A549 (cell line): Measurements from ENCODE around the gene ANKFN1. TPM values are rescaled to one million over a fixed set of nuclear protein-coding genes. Genes with fewer than 3 reads are reported as not detected.

Experiments
- ATAC-seq, 2 experiments: fragments of 200-7000 bp in 1 of 2; fragments of >200 bp in 1 of 2; cut with Nextera tagmentation in 1 of 2; cut with Tn5 transposase in 1 of 2; 3 replicates each; pipeline versions ENCODE4 v1.8.0 to v1.9.1; 2018 to 2020; ENCODE audit warnings: mild to moderate bottlenecking in 1 of 2, moderate library complexity in 1 of 2
- CTCF ChIA-PET: fragments of 300-600 bp; sonication (Branson Sonifier 250); formaldehyde crosslinking; extraction: SDS; loops from one replicate; lab custom pipeline; 2021; ENCODE audit warnings: antibody characterized with exemption, inconsistent platforms; lab: Yijun Ruan, JAX
- POLR2A ChIA-PET: fragments of 350-600 bp; formaldehyde crosslinking; extraction: SDS; loops from one replicate; lab custom pipeline; 2021; ENCODE audit warnings: antibody characterized with exemption, inconsistent platforms; lab: Yijun Ruan, JAX
- DNase-seq, 2 experiments: peaks; one replicate each; pipeline versions ENCODE4 v3.0.0 to v3.0.0-alpha.2; 2011 to 2016; ENCODE audit warnings: low read depth in 1 of 2, low spot score in 1 of 2
- FAIRE-seq: peaks from 2 replicates; lab custom pipeline; 2011; peaks lifted over from hg19 to GRCh38; lab: Jason Lieb, UNC
- H3K27ac ChIP-seq, 2 experiments: fragments of >200 bp; sonication (Bioruptor Twin); formaldehyde crosslinking; 3 replicates each; pipeline ENCODE4 v1.5.1; 2016 to 2017
- H3K4me1 ChIP-seq: fragments of >200 bp; sonication (Bioruptor Twin); formaldehyde crosslinking; 3 replicates; pipeline ENCODE4 v1.6.1; 2016
- H3K4me2 ChIP-seq: fragments of >200 bp; sonication (Bioruptor Twin); formaldehyde crosslinking; 3 replicates; pipeline ENCODE4 v1.6.1; 2016
- H3K4me3 ChIP-seq: fragments of >200 bp; sonication (Bioruptor Twin); formaldehyde crosslinking; 3 replicates; pipeline ENCODE4 v1.5.1; 2016
- H3K9me3 ChIP-seq: fragments of >200 bp; sonication (Bioruptor Twin); formaldehyde crosslinking; 3 replicates; pipeline ENCODE4 v1.6.1; 2016
- CBX2 ChIP-seq: fragments of 200-600 bp; sonication (generic); IDR thresholded peaks from 2 replicates; pipeline ENCODE4 v1.6.1; 2016; ENCODE audit warnings: low read depth, mild to moderate bottlenecking, borderline replicate concordance
- CBX8 ChIP-seq: fragments of 200-600 bp; sonication (generic); IDR thresholded peaks from 2 replicates; pipeline ENCODE4 v1.6.1; 2016
- CHD4 ChIP-seq: fragments of 200-600 bp; sonication (generic); IDR thresholded peaks from 2 replicates; pipeline ENCODE4 v1.6.1; 2016; ENCODE audit warnings: antibody characterized with exemption, mild to moderate bottlenecking, borderline replicate concordance
- EHF ChIP-seq: fragments of 250-450 bp; sonication (Bioruptor Pico); IDR thresholded peaks from 2 replicates; pipeline ENCODE4 v1.5.0; 2020; ENCODE audit warnings: mild to moderate bottlenecking
- EHMT2 ChIP-seq: fragments of 200-600 bp; sonication (generic); IDR thresholded peaks from 2 replicates; pipeline ENCODE4 v1.6.1; 2016; ENCODE audit warnings: antibody characterized with exemption, low read depth, mild to moderate bottlenecking, moderate library complexity
- GATA3 ChIP-seq: IDR thresholded peaks from 2 replicates; pipeline ENCODE4 v1.6.1; 2012; ENCODE audit warnings: borderline replicate concordance
- HEYL ChIP-seq: fragments of 250-450 bp; sonication (Bioruptor Pico); IDR thresholded peaks from 2 replicates; pipeline ENCODE4 v1.8.0; 2021; ENCODE audit warnings: mild to moderate bottlenecking, moderate library complexity
- HOXB13 ChIP-seq: fragments of 250-450 bp; sonication (Bioruptor Pico); IDR thresholded peaks from 2 replicates; pipeline ENCODE4 v1.5.0; 2020; ENCODE audit warnings: low read depth, mild to moderate bottlenecking, moderate library complexity
- HOXB5 ChIP-seq: fragments of 250-450 bp; sonication (Bioruptor Pico); IDR thresholded peaks from 2 replicates; pipeline ENCODE4 v1.5.0; 2020; ENCODE audit warnings: mild to moderate bottlenecking, moderate library complexity
- KDM1A ChIP-seq: fragments of 200-600 bp; sonication (generic); IDR thresholded peaks from 2 replicates; pipeline ENCODE4 v1.6.1; 2016; ENCODE audit warnings: low read depth, mild to moderate bottlenecking
- MAFK ChIP-seq: fragments of 450-650 bp; IDR thresholded peaks from 2 replicates; pipeline ENCODE4 v1.6.1; 2014; ENCODE audit not compliant: partially characterized antibody
- NPAS2 ChIP-seq: fragments of 250-450 bp; sonication (Bioruptor Pico); IDR thresholded peaks from 2 replicates; pipeline ENCODE4 v1.8.0; 2022; ENCODE audit warnings: mild to moderate bottlenecking, moderate library complexity, borderline replicate concordance
- NR3C1 ChIP-seq: fragments of >200 bp; sonication (Bioruptor Twin); formaldehyde crosslinking; IDR thresholded peaks from 3 replicates; pipeline ENCODE4 v1.6.1; 2017
- POLR2A ChIP-seq: IDR thresholded peaks from 2 replicates; pipeline ENCODE4 v1.6.1; 2012; ENCODE audit warnings: mild to moderate bottlenecking, low read length
- RAD21 ChIP-seq, 2 experiments: fragments of >200 bp in 1 of 2; sonication (Bioruptor Twin) in 1 of 2; formaldehyde crosslinking in 1 of 2; IDR thresholded peaks in 1 of 2; conservative IDR thresholded peaks in 1 of 2; 2 replicates in 1 of 2; 3 replicates in 1 of 2; pipeline ENCODE4 v1.6.1; 2012 to 2018; ENCODE audit warnings: inconsistent platforms in 1 of 2
- SREBF2 ChIP-seq: fragments of 450-650 bp; IDR thresholded peaks from 2 replicates; pipeline ENCODE4 v1.6.1; 2014; ENCODE audit warnings: mild to moderate bottlenecking, moderate library complexity
- USF2 ChIP-seq: fragments of 450-650 bp; IDR thresholded peaks from 2 replicates; pipeline ENCODE4 v1.6.1; 2014; ENCODE audit warnings: antibody characterized with exemption
- ZC3H11A ChIP-seq: fragments of 450-650 bp; IDR thresholded peaks from 2 replicates; pipeline ENCODE4 v1.6.1; 2014; ENCODE audit warnings: antibody characterized with exemption, mild to moderate bottlenecking
- ZNF302 ChIP-seq: fragments of 250-450 bp; sonication (Bioruptor Pico); IDR thresholded peaks from 2 replicates; pipeline ENCODE4 v1.9.0; 2021; ENCODE audit warnings: inconsistent platforms, mild to moderate bottlenecking, moderate library complexity
- ZSCAN20 ChIP-seq: fragments of 250-450 bp; sonication (Bioruptor Pico); IDR thresholded peaks from 2 replicates; pipeline ENCODE4 v1.8.0; 2022; ENCODE audit warnings: mild to moderate bottlenecking, moderate library complexity
- WGBS: methylation state at CpG from one replicate; pipeline ENCODE4 v1.1.6; 2017; ENCODE audit errors: missing lambda C conversion rate; 5-methylcytosine and 5-hydroxymethylcytosine counted together
- polyA plus RNA-seq, 4 experiments: library from polyadenylated mRNA; depleted of rRNA in 3 of 4; stranded (reverse); fragments of >200 nt; fragmentation: RNase III in 1 of 4; extraction: RNeasy Plus Mini Kit Qiagen cat#74134 plus additional on column Dnase treatment in 1 of 4; gene quantifications; 2 replicates in 3 of 4; 3 replicates in 1 of 4; pipeline ENCODE4 v1.2.3, GENCODE V29; 2011 to 2017
- TF ChIP-seq, protein P1 (sequence below): fragments of >200 bp; sonication (Bioruptor Twin); formaldehyde crosslinking; IDR thresholded peaks from 3 replicates; pipeline ENCODE4 v1.6.1; 2016
- TF ChIP-seq, protein P2 (sequence below): IDR thresholded peaks from 2 replicates; pipeline ENCODE4 v1.6.1; 2012
- TF ChIP-seq, protein P3 (sequence below): IDR thresholded peaks from 2 replicates; pipeline ENCODE4 v1.6.1; 2012
- TF ChIP-seq, protein P4 (sequence below): fragments of >200 bp; sonication (Bioruptor Twin); formaldehyde crosslinking; IDR thresholded peaks from 3 replicates; pipeline ENCODE4 v1.5.1; 2016

Gene ANKFN1
- polyA plus RNA-seq, 2 of the 4 experiments (the other 2 are of a cell fraction), result 0.37 TPM; not detected in 1

GRCh38 chr17:56358651-56359050 is 205.4 kb downstream of the ANKFN1 start:
- CTCF ChIA-PET, result interaction anchor here (0.9 kb wide), 1 partner anchor 11 kb away, joined by 3 read pairs; no protein-coding TSS in a partner anchor
- 1% methylated on average over 3 of the region's 3 CpGs for WGBS
- POLR2A ChIA-PET, result no interaction called here
- Histone ChIP-seq H3K4me1 (no peaks in the 10 kb centered on the region), H3K4me2 (no peak overlapping the region), H3K9me3 (no peaks in the 10 kb centered on the region), H3K27ac (no peak overlapping the region), H3K4me3 (no peak overlapping the region)
- TF ChIP-seq GATA3, result no peak
- no peak for TF ChIP-seq MAFK
- TF ChIP-seq CBX2, result no peak
- TF ChIP-seq HOXB5 (CRISPR knock-in tag), result no peak
- no peak for TF ChIP-seq ZSCAN20
- no peak for TF ChIP-seq NPAS2
- TF ChIP-seq, protein P1, sequence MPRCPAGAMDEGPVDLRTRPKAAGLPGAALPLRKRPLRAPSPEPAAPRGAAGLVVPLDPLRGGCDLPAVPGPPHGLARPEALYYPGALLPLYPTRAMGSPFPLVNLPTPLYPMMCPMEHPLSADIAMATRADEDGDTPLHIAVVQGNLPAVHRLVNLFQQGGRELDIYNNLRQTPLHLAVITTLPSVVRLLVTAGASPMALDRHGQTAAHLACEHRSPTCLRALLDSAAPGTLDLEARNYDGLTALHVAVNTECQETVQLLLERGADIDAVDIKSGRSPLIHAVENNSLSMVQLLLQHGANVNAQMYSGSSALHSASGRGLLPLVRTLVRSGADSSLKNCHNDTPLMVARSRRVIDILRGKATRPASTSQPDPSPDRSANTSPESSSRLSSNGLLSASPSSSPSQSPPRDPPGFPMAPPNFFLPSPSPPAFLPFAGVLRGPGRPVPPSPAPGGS, result no peak
- no peak for TF ChIP-seq ZNF302 (CRISPR knock-in tag)
- no peak for TF ChIP-seq KDM1A
- no peak for TF ChIP-seq RAD21 (conservative IDR thresholded peaks at IDR 0.05 in 1 of 2, IDR thresholded peaks at IDR 0.05 in 1 of 2)
- ATAC-seq, result no peak
- no peak for DNase-seq
- no peak for FAIRE-seq

DNA sequence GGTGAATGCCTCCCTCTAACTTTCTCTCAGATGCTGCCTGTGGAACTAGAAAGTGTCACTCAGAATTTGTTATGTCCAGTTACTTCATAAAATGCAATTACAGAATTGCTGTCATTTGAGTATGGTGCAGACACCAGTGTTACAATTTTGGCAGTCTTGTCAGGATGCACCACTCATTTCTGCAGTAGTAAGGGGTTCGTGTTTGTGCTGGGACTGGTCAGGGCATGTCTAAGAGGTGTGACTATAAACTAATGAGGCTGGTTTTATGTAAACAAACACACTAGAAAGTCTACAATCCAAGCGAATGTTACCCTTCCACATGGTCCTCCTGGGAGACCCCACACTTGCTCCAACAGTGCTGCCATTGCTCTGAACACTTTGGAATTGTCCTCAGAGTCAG is 206.2 kb downstream of the ANKFN1 start:
- WGBS, result 0% methylated on average over 2 of the region's 2 CpGs
- Histone ChIP-seq H3K4me2 (no peak overlapping the region), H3K27ac (no peak overlapping the region), H3K4me3 (no peak overlapping the region), H3K9me3 (no peaks in the 10 kb centered on the region), H3K4me1 (no peaks in the 10 kb centered on the region)
- ChIA-PET POLR2A (no interaction called here), CTCF (no interaction called here)
- DNase-seq, result no peak
- ATAC-seq, result no peak
- TF ChIP-seq, protein P2, sequence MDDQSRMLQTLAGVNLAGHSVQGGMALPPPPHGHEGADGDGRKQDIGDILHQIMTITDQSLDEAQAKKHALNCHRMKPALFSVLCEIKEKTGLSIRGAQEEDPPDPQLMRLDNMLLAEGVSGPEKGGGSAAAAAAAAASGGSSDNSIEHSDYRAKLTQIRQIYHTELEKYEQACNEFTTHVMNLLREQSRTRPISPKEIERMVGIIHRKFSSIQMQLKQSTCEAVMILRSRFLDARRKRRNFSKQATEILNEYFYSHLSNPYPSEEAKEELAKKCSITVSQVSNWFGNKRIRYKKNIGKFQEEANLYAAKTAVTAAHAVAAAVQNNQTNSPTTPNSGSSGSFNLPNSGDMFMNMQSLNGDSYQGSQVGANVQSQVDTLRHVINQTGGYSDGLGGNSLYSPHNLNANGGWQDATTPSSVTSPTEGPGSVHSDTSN, result no peak
- no peak for TF ChIP-seq CBX8
- no peak for TF ChIP-seq NR3C1
- no peak for TF ChIP-seq USF2
- TF ChIP-seq EHMT2, result no peak
- TF ChIP-seq HOXB5 (CRISPR knock-in tag), result no peak
- TF ChIP-seq POLR2A, result no peak
- TF ChIP-seq ZNF302 (CRISPR knock-in tag), result no peak
- TF ChIP-seq SREBF2, result no peak
- TF ChIP-seq, protein P3, sequence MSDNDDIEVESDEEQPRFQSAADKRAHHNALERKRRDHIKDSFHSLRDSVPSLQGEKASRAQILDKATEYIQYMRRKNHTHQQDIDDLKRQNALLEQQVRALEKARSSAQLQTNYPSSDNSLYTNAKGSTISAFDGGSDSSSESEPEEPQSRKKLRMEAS, result no peak
- TF ChIP-seq MAFK, result no peak
- no peak for TF ChIP-seq HEYL (CRISPR knock-in tag)
- no peak for FAIRE-seq

- Histone ChIP-seq H3K4me2 (no peak overlapping the region), H3K4me1 (no peaks in the 10 kb centered on the region), H3K9me3 (no peaks in the 10 kb centered on the region), H3K27ac (no peak overlapping the region), H3K4me3 (no peak overlapping the region)
- ATAC-seq (no peak), FAIRE-seq (no peak), DNase-seq (no peak)
- 3% methylated on average over 1 of the region's 1 CpG for WGBS
- ChIA-PET POLR2A (no interaction called here), CTCF (no interaction called here)
- TF ChIP-seq, protein P1, result no peak
- no peak for TF ChIP-seq USF2
- TF ChIP-seq HOXB13 (CRISPR knock-in tag), result no peak
- no peak for TF ChIP-seq CHD4
- no peak for TF ChIP-seq RAD21 (conservative IDR thresholded peaks at IDR 0.05 in 1 of 2, IDR thresholded peaks at IDR 0.05 in 1 of 2)
- TF ChIP-seq, protein P4, sequence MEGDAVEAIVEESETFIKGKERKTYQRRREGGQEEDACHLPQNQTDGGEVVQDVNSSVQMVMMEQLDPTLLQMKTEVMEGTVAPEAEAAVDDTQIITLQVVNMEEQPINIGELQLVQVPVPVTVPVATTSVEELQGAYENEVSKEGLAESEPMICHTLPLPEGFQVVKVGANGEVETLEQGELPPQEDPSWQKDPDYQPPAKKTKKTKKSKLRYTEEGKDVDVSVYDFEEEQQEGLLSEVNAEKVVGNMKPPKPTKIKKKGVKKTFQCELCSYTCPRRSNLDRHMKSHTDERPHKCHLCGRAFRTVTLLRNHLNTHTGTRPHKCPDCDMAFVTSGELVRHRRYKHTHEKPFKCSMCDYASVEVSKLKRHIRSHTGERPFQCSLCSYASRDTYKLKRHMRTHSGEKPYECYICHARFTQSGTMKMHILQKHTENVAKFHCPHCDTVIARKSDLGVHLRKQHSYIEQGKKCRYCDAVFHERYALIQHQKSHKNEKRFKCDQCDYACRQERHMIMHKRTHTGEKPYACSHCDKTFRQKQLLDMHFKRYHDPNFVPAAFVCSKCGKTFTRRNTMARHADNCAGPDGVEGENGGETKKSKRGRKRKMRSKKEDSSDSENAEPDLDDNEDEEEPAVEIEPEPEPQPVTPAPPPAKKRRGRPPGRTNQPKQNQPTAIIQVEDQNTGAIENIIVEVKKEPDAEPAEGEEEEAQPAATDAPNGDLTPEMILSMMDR, result no peak
- TF ChIP-seq POLR2A, result no peak
- TF ChIP-seq ZC3H11A, result no peak
- no peak for TF ChIP-seq EHF (CRISPR knock-in tag)
These were observed 214.1 kb downstream of the ANKFN1 start for GRCh38 chr17:56367366-56367765.
